ENCODE measurements around the gene RELL1.

Gene RELL1

DNA sequence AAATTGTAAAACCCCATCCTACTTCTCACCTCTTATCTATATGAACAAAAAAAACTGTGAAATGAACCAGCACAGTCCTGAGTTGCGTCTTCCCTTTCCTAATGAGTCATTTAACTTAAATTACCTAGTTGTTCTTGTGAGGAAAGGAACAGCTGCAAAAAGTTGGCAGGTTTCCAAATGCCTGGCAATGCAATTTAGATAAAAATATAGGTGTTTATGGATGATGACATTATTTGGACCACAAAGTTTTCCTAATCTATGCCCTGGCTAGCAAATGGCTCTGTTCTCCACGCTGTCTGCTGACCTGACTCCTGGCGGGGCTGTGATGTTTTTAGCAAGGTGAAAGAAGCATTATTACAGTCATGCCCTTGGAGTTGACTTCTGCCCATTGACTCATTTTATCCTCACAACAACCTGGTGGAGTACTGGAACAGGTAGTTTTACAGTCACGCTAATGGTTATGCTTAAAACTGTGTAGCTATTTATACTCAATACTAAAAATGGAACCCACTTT lies 29.8 kb upstream of the RELL1 start:
- TF ChIP-seq, protein P1, sequence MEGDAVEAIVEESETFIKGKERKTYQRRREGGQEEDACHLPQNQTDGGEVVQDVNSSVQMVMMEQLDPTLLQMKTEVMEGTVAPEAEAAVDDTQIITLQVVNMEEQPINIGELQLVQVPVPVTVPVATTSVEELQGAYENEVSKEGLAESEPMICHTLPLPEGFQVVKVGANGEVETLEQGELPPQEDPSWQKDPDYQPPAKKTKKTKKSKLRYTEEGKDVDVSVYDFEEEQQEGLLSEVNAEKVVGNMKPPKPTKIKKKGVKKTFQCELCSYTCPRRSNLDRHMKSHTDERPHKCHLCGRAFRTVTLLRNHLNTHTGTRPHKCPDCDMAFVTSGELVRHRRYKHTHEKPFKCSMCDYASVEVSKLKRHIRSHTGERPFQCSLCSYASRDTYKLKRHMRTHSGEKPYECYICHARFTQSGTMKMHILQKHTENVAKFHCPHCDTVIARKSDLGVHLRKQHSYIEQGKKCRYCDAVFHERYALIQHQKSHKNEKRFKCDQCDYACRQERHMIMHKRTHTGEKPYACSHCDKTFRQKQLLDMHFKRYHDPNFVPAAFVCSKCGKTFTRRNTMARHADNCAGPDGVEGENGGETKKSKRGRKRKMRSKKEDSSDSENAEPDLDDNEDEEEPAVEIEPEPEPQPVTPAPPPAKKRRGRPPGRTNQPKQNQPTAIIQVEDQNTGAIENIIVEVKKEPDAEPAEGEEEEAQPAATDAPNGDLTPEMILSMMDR (IDR thresholded peaks at IDR 0.05): no peak

DNA sequence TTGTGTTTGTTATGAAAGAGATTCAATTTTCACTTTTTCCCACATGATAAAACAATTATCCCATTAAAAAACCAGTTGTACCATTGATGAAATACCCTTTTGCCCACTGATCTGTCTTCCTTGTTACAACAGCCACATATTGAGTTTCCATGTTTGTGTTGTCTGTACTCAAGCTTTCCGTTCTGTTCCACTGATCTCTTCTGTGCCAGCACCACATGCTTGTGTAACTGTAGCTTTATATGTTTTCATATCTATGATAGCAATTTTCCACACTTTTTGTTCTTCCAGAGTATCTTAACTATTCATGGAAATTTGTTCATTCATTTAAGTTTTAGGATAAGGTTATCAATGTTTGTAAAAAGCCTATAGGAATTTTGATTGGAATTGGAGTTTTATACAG lies 24.3 kb upstream of the RELL1 start:
- Histone ChIP-seq H2AFZ (no peak overlapping the region), H3K4me2 (ENCODE audit: low read length) (no peak overlapping the region), H3K27ac (no peak overlapping the region), H3K79me2 (no peaks in the 10 kb centered on the region), H3K9me3 (ENCODE audit: control insufficient read depth, low read length) (no peaks in the 10 kb centered on the region), H3K4me1 (no peaks in the 10 kb centered on the region), H3K27me3 (ENCODE audit: control insufficient read depth, insufficient read depth, low read length) (no peaks in the 10 kb centered on the region), H3K9ac (no peak overlapping the region), H3K36me3 (ENCODE audit: control insufficient read depth, insufficient read depth, low read length) (no peaks in the 10 kb centered on the region), H3K4me3 (ENCODE audit: low read depth, low read length) (no peak overlapping the region)
- TF ChIP-seq, protein P1 (IDR thresholded peaks at IDR 0.05): no peak

More for the DNA sequence above, 29.8 kb upstream of the RELL1 start:
- Histone ChIP-seq H3K27ac (no peak overlapping the region), H3K9ac (no peak overlapping the region), H3K36me3 (ENCODE audit: control insufficient read depth, insufficient read depth, low read length) (no peaks in the 10 kb centered on the region), H3K4me1 (no peaks in the 10 kb centered on the region), H3K79me2 (no peaks in the 10 kb centered on the region), H3K4me2 (ENCODE audit: low read length) (no peak overlapping the region), H3K27me3 (ENCODE audit: control insufficient read depth, insufficient read depth, low read length) (no peaks in the 10 kb centered on the region), H2AFZ (no peak overlapping the region), H3K9me3 (ENCODE audit: control insufficient read depth, low read length) (no peaks in the 10 kb centered on the region), H3K4me3 (ENCODE audit: low read depth, low read length) (no peak overlapping the region)

DNA sequence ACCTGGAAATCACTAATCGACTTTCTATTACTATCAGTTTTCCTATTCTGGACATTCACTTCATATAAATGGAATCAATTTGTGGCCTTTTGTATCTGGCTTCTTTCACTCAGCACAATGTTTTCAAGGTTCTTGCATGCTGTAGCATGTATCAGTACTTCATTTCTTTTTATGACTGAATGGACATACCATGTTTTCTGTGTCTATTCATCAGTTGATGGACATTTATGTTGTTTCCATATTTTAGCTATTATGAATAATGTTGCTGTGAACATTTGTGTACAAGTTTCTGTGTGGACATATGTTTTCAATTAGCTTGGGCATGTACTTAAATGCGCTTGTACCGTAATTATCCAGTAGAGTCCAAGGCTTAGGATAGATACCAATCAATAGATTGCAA lies 19.9 kb upstream of the RELL1 start:
- Histone ChIP-seq H3K9me3 (ENCODE audit: control insufficient read depth, low read length) (no peaks in the 10 kb centered on the region), H3K27me3 (ENCODE audit: control insufficient read depth, insufficient read depth, low read length) (no peaks in the 10 kb centered on the region), H3K9ac (no peak overlapping the region), H3K79me2 (no peaks in the 10 kb centered on the region), H3K27ac (no peak overlapping the region), H3K36me3 (ENCODE audit: control insufficient read depth, insufficient read depth, low read length) (no peaks in the 10 kb centered on the region), H3K4me3 (ENCODE audit: low read depth, low read length) (no peak overlapping the region), H2AFZ (no peak overlapping the region), H3K4me1 (no peaks in the 10 kb centered on the region), H3K4me2 (ENCODE audit: low read length) (no peak overlapping the region)
- TF ChIP-seq, protein P1 (IDR thresholded peaks at IDR 0.05): no peak

DNA sequence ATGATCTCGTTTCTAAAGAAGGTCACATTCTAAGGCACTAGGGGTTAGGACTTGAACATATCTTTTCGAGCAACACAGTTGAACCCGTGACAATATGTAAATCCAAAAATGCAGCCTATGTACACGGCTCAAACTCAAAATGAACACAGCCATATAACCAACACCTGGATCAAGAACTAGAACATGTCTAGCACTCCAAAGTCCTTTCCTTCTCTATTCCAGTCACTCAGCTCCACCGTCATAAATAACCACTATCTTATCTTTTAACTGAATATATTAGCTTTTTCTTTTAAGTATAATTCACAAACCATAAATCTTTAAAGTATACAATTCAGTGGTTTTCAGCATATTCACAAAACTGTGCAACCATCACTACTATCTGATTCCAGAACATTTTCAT lies 19.4 kb upstream of the RELL1 start:
- Histone ChIP-seq H3K4me1 (no peaks in the 10 kb centered on the region), H3K79me2 (no peaks in the 10 kb centered on the region), H3K27me3 (ENCODE audit: control insufficient read depth, insufficient read depth, low read length) (no peaks in the 10 kb centered on the region), H3K36me3 (ENCODE audit: control insufficient read depth, insufficient read depth, low read length) (no peaks in the 10 kb centered on the region), H3K9me3 (ENCODE audit: control insufficient read depth, low read length) (no peaks in the 10 kb centered on the region), H3K9ac (no peak overlapping the region), H3K4me2 (ENCODE audit: low read length) (no peak overlapping the region), H2AFZ (no peak overlapping the region), H3K4me3 (ENCODE audit: low read depth, low read length) (no peak overlapping the region), H3K27ac (no peak overlapping the region)
- TF ChIP-seq, protein P1 (IDR thresholded peaks at IDR 0.05): no peak

DNA sequence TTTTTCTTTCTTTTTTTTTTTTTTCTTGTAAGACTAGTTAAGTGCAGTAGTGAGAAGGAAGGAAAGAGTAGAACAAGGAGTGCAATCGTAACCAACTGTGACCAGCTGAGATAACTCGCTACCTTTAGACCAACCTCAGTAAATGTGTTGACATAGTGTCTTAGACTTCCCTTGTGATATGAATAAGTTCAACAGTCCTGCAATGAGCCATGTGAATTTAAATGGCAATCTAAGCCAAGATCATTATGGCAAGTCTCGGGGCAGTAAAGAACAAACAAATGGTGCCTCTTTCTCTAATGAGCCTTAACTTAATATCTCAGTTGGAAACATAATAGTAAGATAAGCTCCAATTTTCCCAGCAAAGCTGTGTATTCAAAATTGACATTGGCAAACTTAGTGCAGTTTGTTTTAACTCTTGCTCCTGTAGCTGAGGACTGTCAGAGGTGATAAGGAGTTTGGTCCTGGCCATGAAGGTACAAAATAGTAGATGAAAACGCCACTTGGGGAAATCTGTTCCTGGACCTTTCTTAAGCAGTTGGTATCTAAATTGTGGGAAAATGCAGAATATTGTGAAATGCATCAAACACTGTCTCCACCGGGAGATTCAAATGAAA lies 13.8 kb upstream of the RELL1 start:
- H3K9me3 ChIP-seq (ENCODE audit: control insufficient read depth, low read length): no peaks in the 10 kb centered on the region
- TF ChIP-seq, protein P1 (IDR thresholded peaks at IDR 0.05): no peak
- H3K4me2 ChIP-seq (ENCODE audit: low read length): no peak overlapping the region
- no peak overlapping the region for H3K27ac ChIP-seq
- H3K4me1 ChIP-seq: no peaks in the 10 kb centered on the region
- no peak overlapping the region for H3K9ac ChIP-seq
- no peak overlapping the region for H3K4me3 ChIP-seq (ENCODE audit: low read depth, low read length)
- no peak overlapping the region for H2AFZ ChIP-seq
- no peaks in the 10 kb centered on the region for H3K79me2 ChIP-seq
- no peaks in the 10 kb centered on the region for H3K36me3 ChIP-seq (ENCODE audit: control insufficient read depth, insufficient read depth, low read length)
- no peaks in the 10 kb centered on the region for H3K27me3 ChIP-seq (ENCODE audit: control insufficient read depth, insufficient read depth, low read length)
